Activated naive CD4-positive, alpha-beta T cell treated with anti-CD3 and anti-CD28 coated beads, Interleukin-2, amount 10 ng/mL, durations not matched to agents 7 days and 5 days (primary cell): ENCODE data around the gene OSBPL10.

Experiments used
- CTCF ChIA-PET: fragments of 350-600 bp; sonication (Branson Sonifier 250); formaldehyde crosslinking; loops from one replicate; lab custom pipeline; 2021; ENCODE audit warnings: antibody characterized with exemption; lab: Charles Lee
- DNase-seq: peaks from one replicate; pipeline ENCODE4 v3.0.0-alpha.2; 2020
- H3K27ac Mint-ChIP-seq: one replicate; pipeline ENCODE4 v1.8.0; 2021; ENCODE audit warnings: mild to moderate bottlenecking, moderate library complexity, mixed read lengths
- H3K27me3 Mint-ChIP-seq: one replicate; pipeline ENCODE4 v1.8.0; 2021; ENCODE audit warnings: mild to moderate bottlenecking, mixed read lengths
- H3K36me3 Mint-ChIP-seq: one replicate; pipeline ENCODE4 v1.8.0; 2021; ENCODE audit warnings: mixed read lengths
- H3K4me1 Mint-ChIP-seq: one replicate; pipeline ENCODE4 v1.8.0; 2021; ENCODE audit warnings: mixed read lengths
- H3K4me3 Mint-ChIP-seq: one replicate; pipeline ENCODE4 v1.8.0; 2021; ENCODE audit warnings: mild to moderate bottlenecking, moderate library complexity, mixed read lengths
- H3K9me3 Mint-ChIP-seq: one replicate; pipeline ENCODE4 v1.8.0; 2021; ENCODE audit warnings: mixed read lengths

OSBPL10 gene

DNA sequence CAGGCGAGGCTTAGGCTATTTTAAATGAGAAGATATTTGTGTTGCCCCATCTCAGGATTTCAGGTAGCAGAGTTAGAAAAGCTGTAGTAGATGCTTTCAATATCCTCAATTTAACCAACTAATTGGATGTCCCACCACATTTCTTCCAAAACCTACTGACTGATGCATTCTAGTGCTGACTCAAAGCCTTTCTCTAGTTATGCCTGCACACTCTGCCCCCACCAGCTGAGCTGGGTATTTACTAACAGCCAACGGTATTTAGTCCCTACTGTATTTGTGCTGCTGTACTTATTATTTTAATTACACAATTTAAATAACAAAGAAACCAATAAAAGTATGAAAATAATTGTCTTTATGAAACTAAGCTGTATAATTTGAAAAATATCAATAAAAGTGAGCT is 139.5 kb downstream of the OSBPL10 start:
- Mint-ChIP-seq H3K9me3 (no peaks in the 10 kb centered on the region), H3K36me3 (no peaks in the 10 kb centered on the region), H3K27ac (no peak overlapping the region), H3K27me3 (peaks cover 3% of the 10 kb centered on the region), H3K4me1 (no peaks in the 10 kb centered on the region), H3K4me3 (no peak overlapping the region)
- CTCF ChIA-PET = no interaction called here
- DNase-seq = no peak

- no peaks in the 10 kb centered on the region for H3K36me3 Mint-ChIP-seq
- H3K27ac Mint-ChIP-seq = no peak overlapping the region
- H3K27me3 Mint-ChIP-seq = peaks cover 6% of the 10 kb centered on the region
- no peak for DNase-seq
- CTCF ChIA-PET = no interaction called here
- H3K9me3 Mint-ChIP-seq = no peaks in the 10 kb centered on the region
- H3K4me3 Mint-ChIP-seq = no peak overlapping the region
- no peaks in the 10 kb centered on the region for H3K4me1 Mint-ChIP-seq
These were observed 140.8 kb downstream of the OSBPL10 start for GRCh38 chr3:31840252-31840651.

DNA sequence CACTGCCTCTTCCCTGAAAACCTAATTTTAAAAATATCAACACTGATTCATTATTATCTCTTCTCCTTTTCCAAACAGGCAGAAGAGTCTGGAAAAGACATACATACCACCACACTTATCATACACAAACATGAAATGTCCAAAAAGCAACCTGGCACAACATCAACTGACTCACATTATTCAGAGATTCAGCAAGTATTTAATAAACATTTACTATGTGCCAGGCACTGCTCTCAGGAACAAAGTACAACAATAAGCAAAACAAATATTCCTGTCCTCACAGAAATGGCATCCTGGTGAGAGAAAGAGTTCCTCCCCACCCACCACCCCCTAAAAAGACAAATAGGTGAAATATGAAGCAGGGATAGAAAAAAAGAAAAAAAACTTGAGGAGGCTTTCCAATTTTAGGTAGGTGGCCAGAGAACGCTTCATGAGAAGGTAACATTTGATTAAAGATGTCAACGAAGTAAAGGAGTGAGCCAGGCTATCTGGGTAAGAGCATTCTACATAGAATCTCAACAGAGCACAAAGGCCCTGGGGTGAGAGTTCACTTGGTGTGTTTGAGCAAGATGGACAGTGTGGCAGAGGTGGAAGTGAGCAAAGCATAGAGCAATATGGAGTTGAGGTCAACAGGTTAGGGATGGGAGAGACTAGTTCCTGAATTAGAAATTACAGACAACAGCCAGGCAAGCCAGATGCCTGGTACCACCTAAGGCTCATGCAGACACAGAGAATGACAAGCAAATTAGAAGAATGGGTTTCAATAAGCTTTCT is 141.7 kb downstream of the OSBPL10 start:
- Mint-ChIP-seq H3K36me3 (no peaks in the 10 kb centered on the region), H3K4me1 (no peaks in the 10 kb centered on the region), H3K9me3 (no peaks in the 10 kb centered on the region), H3K27ac (no peak overlapping the region), H3K4me3 (no peak overlapping the region), H3K27me3 (peaks cover 9% of the 10 kb centered on the region)
- CTCF ChIA-PET = no interaction called here
- DNase-seq = no peak

GRCh38 chr3:31836131-31837075 is 144.7 kb downstream of the OSBPL10 start:
- Mint-ChIP-seq H3K36me3 (no peaks in the 10 kb centered on the region), H3K27me3 (peaks cover 15% of the 10 kb centered on the region), H3K9me3 (no peaks in the 10 kb centered on the region), H3K4me1 (no peaks in the 10 kb centered on the region), H3K27ac (no peak overlapping the region), H3K4me3 (no peak overlapping the region)
- CTCF ChIA-PET = no interaction called here
- DNase-seq = no peak

GRCh38 chr3:31833391-31834190 is 147.5 kb downstream of the OSBPL10 start:
- no peaks in the 10 kb centered on the region for H3K4me1 Mint-ChIP-seq
- CTCF ChIA-PET = no interaction called here

GRCh38 chr3:31832551-31832950 is 148.5 kb downstream of the OSBPL10 start:
- Mint-ChIP-seq H3K27ac (no peak overlapping the region), H3K27me3 (peaks cover 15% of the 10 kb centered on the region), H3K4me3 (no peak overlapping the region), H3K36me3 (no peaks in the 10 kb centered on the region), H3K9me3 (no peaks in the 10 kb centered on the region), H3K4me1 (no peaks in the 10 kb centered on the region)
- no peak for DNase-seq
- CTCF ChIA-PET = interaction anchor here (1.3 kb wide), 1 partner anchor 312 kb away, joined by 6 read pairs; no protein-coding TSS in a partner anchor

More at GRCh38 chr3:31833391-31834190, 147.5 kb downstream of the OSBPL10 start:
- H3K27ac Mint-ChIP-seq = no peak overlapping the region
- no peaks in the 10 kb centered on the region for H3K9me3 Mint-ChIP-seq
- DNase-seq = no peak
- H3K4me3 Mint-ChIP-seq = no peak overlapping the region
- peaks cover 15% of the 10 kb centered on the region for H3K27me3 Mint-ChIP-seq
- no peaks in the 10 kb centered on the region for H3K36me3 Mint-ChIP-seq

GRCh38 chr3:31831591-31831990 is 149.5 kb downstream of the OSBPL10 start:
- H3K27me3 Mint-ChIP-seq = peaks cover 13% of the 10 kb centered on the region
- H3K4me1 Mint-ChIP-seq = no peaks in the 10 kb centered on the region
- no peaks in the 10 kb centered on the region for H3K36me3 Mint-ChIP-seq
- H3K9me3 Mint-ChIP-seq = no peaks in the 10 kb centered on the region
- DNase-seq = no peak
- H3K27ac Mint-ChIP-seq = no peak overlapping the region
- CTCF ChIA-PET = interaction anchor here (1.3 kb wide), 1 partner anchor 313 kb away, joined by 6 read pairs; no protein-coding TSS in a partner anchor
- no peak overlapping the region for H3K4me3 Mint-ChIP-seq

DNA sequence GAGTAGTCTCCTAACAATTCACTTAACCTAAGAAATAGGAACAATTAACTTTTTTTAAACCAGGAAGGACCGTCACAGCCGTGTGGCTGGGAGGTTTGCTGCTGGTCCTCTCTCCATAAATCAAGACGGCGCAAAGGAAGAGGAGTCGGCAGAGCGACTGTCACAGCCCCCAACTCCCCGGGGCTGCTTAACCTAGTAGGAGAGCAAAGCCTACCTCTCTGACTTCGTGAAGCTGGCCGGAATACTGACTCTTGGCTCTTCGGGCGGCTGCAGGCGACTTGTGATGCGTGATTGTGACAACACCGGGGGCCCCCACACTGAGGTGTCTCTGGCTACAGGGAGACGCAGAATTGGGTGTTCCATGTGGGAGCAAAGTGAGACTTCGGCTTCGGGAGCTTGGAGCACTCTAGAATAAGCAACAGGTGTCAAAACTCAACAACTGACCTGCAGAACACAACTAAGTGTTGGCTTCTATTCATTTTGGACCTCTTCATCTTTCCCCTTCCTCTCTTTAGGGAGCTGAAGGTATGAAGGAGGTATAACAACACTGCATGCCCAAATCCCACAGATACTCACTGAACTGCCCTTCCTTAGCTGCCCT is 151.1 kb downstream of the OSBPL10 start:
- Mint-ChIP-seq H3K27me3 (peaks cover 13% of the 10 kb centered on the region), H3K4me3 (no peak overlapping the region), H3K9me3 (no peaks in the 10 kb centered on the region), H3K36me3 (no peaks in the 10 kb centered on the region), H3K4me1 (no peaks in the 10 kb centered on the region), H3K27ac (no peak overlapping the region)
- CTCF ChIA-PET = no interaction called here
- DNase-seq = no peak

DNA sequence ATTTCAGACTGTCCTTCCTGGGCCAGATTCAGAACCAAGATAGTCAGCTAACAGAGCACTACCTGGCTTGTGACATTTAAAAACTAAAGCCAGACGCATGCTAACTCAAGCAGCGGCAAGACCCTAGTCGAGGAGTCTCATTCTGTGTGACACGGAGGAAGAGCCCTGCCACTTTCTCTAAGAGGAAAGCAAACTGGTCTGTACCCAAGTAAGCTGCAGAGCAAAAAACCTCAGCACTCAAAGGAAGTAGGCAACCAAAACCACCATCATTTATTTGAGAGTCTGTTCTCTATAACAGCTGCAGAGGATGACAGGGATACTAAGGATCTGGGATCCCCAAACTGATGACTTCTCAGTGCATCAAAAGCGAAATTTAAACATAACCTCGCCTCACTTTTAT is 152.1 kb downstream of the OSBPL10 start:
- no peak for DNase-seq
- Mint-ChIP-seq H3K4me1 (no peaks in the 10 kb centered on the region), H3K27ac (no peak overlapping the region), H3K9me3 (no peaks in the 10 kb centered on the region), H3K4me3 (no peak overlapping the region), H3K36me3 (no peaks in the 10 kb centered on the region), H3K27me3 (peaks cover 12% of the 10 kb centered on the region)
- CTCF ChIA-PET = no interaction called here

GRCh38 chr3:31828007-31828406 is 153.1 kb downstream of the OSBPL10 start:
- H3K27ac Mint-ChIP-seq = no peak overlapping the region
- no peaks in the 10 kb centered on the region for H3K9me3 Mint-ChIP-seq
- no peak for DNase-seq
- H3K4me1 Mint-ChIP-seq = no peaks in the 10 kb centered on the region
- H3K27me3 Mint-ChIP-seq = peaks cover 12% of the 10 kb centered on the region
- H3K4me3 Mint-ChIP-seq = no peak overlapping the region
- H3K36me3 Mint-ChIP-seq = no peaks in the 10 kb centered on the region
- CTCF ChIA-PET = no interaction called here

DNA sequence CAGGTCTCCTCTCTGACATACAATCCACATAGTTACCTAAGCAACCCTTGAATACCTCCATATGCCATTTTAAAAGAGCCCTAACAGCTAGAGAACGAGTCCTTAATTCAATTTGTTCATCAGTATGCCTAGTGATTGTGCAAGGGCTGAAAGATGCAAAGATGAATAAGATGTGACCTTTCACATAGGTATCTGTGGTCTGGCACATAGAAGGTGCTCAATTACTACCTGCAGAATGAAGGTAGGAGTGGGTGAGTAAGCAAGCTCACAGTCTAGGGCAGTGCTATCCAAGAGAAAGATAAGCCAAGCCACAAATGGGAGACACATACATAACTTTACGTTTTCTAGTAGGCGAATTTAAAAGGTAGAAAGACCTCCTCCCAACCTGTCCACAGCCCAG is 157.9 kb downstream of the OSBPL10 start:
- DNase-seq = no peak
- H3K9me3 Mint-ChIP-seq = no peaks in the 10 kb centered on the region
- no peak overlapping the region for H3K27ac Mint-ChIP-seq
- CTCF ChIA-PET = no interaction called here
- no peaks in the 10 kb centered on the region for H3K4me1 Mint-ChIP-seq
- no peak overlapping the region for H3K4me3 Mint-ChIP-seq
- H3K27me3 Mint-ChIP-seq = peaks cover 9% of the 10 kb centered on the region
- no peaks in the 10 kb centered on the region for H3K36me3 Mint-ChIP-seq

GRCh38 chr3:31821118-31821517 is 159.9 kb downstream of the OSBPL10 start:
- Mint-ChIP-seq H3K4me1 (no peaks in the 10 kb centered on the region), H3K9me3 (no peaks in the 10 kb centered on the region), H3K27ac (no peak overlapping the region), H3K4me3 (no peak overlapping the region), H3K36me3 (no peaks in the 10 kb centered on the region), H3K27me3 (peaks cover 9% of the 10 kb centered on the region)
- DNase-seq = no peak
- CTCF ChIA-PET = no interaction called here

- peaks cover 1% of the 10 kb centered on the region for H3K27me3 Mint-ChIP-seq
- H3K27ac Mint-ChIP-seq = no peak overlapping the region
- DNase-seq = no peak
- no peaks in the 10 kb centered on the region for H3K4me1 Mint-ChIP-seq
- no peak overlapping the region for H3K4me3 Mint-ChIP-seq
- H3K36me3 Mint-ChIP-seq = no peaks in the 10 kb centered on the region
- H3K9me3 Mint-ChIP-seq = no peaks in the 10 kb centered on the region
- CTCF ChIA-PET = no interaction called here
These were observed 161.6 kb downstream of the OSBPL10 start for GRCh38 chr3:31819441-31819840.
